Heart right ventricle (tissue), 16 donors: Measurements from ENCODE around the gene ZNF787. TPM values are rescaled to one million over a fixed set of nuclear protein-coding genes. Genes with fewer than 3 reads are reported as not detected.

Source experiments
- ATAC-seq, 8 donors: fragments of 200-7000 bp; cut with Tn5 transposase; one replicate each; pipeline ENCODE4 v1.9.1; 2020; ENCODE audit warnings: mild to moderate bottlenecking in 8 of 8, moderate library complexity in 8 of 8, moderate number of reproducible peaks in 1 of 8
- DNase-seq, 2 donors: peaks; one replicate each; pipeline ENCODE4 v3.0.0-alpha.2; 2020
- H3K27ac ChIP-seq, 10 donors: fragments of 200-600 bp; sonication (generic) in 2 of 10; one replicate each; pipeline versions ENCODE4 v1.5.0 to v1.8.0; 2020 to 2022; ENCODE audit warnings: mild to moderate bottlenecking in 3 of 10
- H3K27me3 ChIP-seq, 7 donors: fragments of 200-600 bp; one replicate each; pipeline ENCODE4 v1.8.0; 2021 to 2022; ENCODE audit warnings: mild to moderate bottlenecking in 2 of 7
- H3K36me3 ChIP-seq, 9 donors: fragments of 200-600 bp; sonication (generic) in 1 of 9; one replicate each; pipeline versions ENCODE4 v1.5.0 to v1.8.0; 2020 to 2022; ENCODE audit warnings: mild to moderate bottlenecking in 2 of 9
- H3K4me1 ChIP-seq, 9 donors: fragments of 200-600 bp; sonication (generic) in 1 of 9; one replicate each; pipeline versions ENCODE4 v1.5.0 to v1.8.0; 2020 to 2022; ENCODE audit warnings: mild to moderate bottlenecking in 4 of 9
- H3K4me3 ChIP-seq, 10 donors: fragments of 200-600 bp; sonication (generic) in 2 of 10; one replicate each; pipeline versions ENCODE4 v1.5.0 to v1.8.0; 2020 to 2022; ENCODE audit warnings: mild to moderate bottlenecking in 7 of 10, moderate library complexity in 2 of 10
- H3K9me3 ChIP-seq, 11 donors: fragments of 200-600 bp in 10 of 11; sonication (generic) in 2 of 11; one replicate each; pipeline versions ENCODE4 v1.5.0 to v1.8.0; 2013 to 2022; ENCODE audit warnings: mild to moderate bottlenecking in 2 of 11, control low read depth in 1 of 11, moderate library complexity in 1 of 11
- WGBS, 2 donors: extraction: QIAGEN DNeasy Blood & Tissue Kit; methylation state at CpG; one replicate each; pipeline ENCODE4 v1.1.7; 2013; ENCODE audit warnings: inconsistent platforms in 1 of 2; 5-methylcytosine and 5-hydroxymethylcytosine counted together
- intact Hi-C, 10 donors: fragments of 100-400 bp; cut with DNase I; formaldehyde crosslinking; loops; one replicate each; pipeline versions ENCODE4 v1.11.1 to v1.14.2; 2022
- polyA plus RNA-seq, 2 donors: library from polyadenylated mRNA; stranded (reverse); fragments of 200-250 nt; gene quantifications; one replicate each; pipeline ENCODE4 v1.2.3, GENCODE V29; 2013
- total RNA-seq, 10 donors: library from RNA; stranded (reverse); fragmentation: NEBNext Ultra II Directional in 3 of 10; extraction: Animal tissue kit (Norgen Biotek cat#: 25700) in 3 of 10; gene quantifications; one replicate each; pipeline versions ENCODE4 v1.2.1 to v1.2.4, GENCODE V29; 2021 to 2023
- TF ChIP-seq, protein P1 (sequence below), 9 donors: fragments of 200-600 bp; sonication (generic) in 2 of 9; IDR thresholded peaks; one replicate each; pipeline versions ENCODE4 v1.5.0 to v1.8.0; 2021 to 2022; ENCODE audit warnings: antibody characterized with exemption in 9 of 9, mild to moderate bottlenecking in 5 of 9, moderate library complexity in 1 of 9
- donor health status: Arrhythmogenic right ventricular cardiomyopathy.
- donor health status: ischemic (EF 13 %, LVEDD 7.1; RV severe dilation, severe dysfunction).
- donor health status: healthy with polysubstance abuse.
- donor health status: DM: no; HTN: yes; CAD: no.
- donor health status: DM: no; HTN: no; CAD: no.
- donor health status: ischemic (EF 25% LVEDD 6.9; RV normal size, moderate dysfunction).
- donor health status: ischemic (EF 25% LVEDD 5.7; RV mildly dilated, moderate dysfunction).
- donor health status: healthy.
- donor health status: DM: yes; HTN: yes; CAD: no.
- donor health status: Ischemic cardiomyopathy.
- donor health status: ischemic (EF 35%, LVEDD 5.7; RV mildly dilated, moderate dysfunction).
- donor health status: nonischemic (EF 11% LVEDD 7.7; RV severe dilation, severe dysfunction).
- donor health status: DM: yes; HTN: yes; CAD: no.
- donor health status: PGD.
- donor health status: ischemic (EF 29% LVEDD 5.4; RV normal size, mild dysfunction).
- donor health status: nonischemic (EF 23%, LVEDD 6.1; RV moderate dilation, normal function).

The ZNF787 gene
- total and polyA plus RNA-seq, 12 donors = 18.5 to 47.2 (median 28.4) TPM

DNA sequence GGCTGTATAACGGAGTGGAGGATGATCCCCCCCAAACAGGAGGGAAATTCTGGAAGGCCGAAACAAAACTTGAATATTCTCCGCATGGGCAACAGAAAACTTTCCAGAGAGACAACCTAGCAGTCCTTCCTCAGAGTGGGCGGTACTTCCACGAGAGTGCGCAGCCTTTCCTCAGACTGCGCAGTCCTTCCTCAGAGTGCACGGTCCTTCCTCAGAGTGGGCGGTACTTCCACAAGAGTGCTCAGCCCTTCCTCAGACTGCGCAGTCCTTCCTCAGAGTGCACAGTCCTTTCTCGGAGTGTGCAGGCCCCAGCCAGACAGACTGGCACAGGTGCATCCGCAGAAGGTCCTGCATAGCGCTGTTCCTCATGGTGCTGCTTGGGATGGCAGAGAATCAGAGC lies 42.0 kb upstream of the ZNF787 start:
- H3K36me3 ChIP-seq = peaks cover 0 to 38% (median 8%) of the 10 kb centered on the region in 9 donors
- no peaks in the 10 kb centered on the region for H3K9me3 ChIP-seq
- DNase-seq (no peak), ATAC-seq (no peak)
- H3K27ac ChIP-seq = no peak overlapping the region
- 88 to 92% methylated on average over 13 of the region's 13 CpGs for WGBS, 2 donors
- H3K4me3 ChIP-seq = no peak overlapping the region
- intact Hi-C loops = loop anchor here in 1 of 10 donors (5.0 kb wide), 1 partner anchor 71 kb away; no protein-coding TSS in a partner anchor
- H3K27me3 ChIP-seq = no peaks in the 10 kb centered on the region
- TF ChIP-seq, protein P1, sequence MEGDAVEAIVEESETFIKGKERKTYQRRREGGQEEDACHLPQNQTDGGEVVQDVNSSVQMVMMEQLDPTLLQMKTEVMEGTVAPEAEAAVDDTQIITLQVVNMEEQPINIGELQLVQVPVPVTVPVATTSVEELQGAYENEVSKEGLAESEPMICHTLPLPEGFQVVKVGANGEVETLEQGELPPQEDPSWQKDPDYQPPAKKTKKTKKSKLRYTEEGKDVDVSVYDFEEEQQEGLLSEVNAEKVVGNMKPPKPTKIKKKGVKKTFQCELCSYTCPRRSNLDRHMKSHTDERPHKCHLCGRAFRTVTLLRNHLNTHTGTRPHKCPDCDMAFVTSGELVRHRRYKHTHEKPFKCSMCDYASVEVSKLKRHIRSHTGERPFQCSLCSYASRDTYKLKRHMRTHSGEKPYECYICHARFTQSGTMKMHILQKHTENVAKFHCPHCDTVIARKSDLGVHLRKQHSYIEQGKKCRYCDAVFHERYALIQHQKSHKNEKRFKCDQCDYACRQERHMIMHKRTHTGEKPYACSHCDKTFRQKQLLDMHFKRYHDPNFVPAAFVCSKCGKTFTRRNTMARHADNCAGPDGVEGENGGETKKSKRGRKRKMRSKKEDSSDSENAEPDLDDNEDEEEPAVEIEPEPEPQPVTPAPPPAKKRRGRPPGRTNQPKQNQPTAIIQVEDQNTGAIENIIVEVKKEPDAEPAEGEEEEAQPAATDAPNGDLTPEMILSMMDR (IDR thresholded peaks at IDR 0.05) = no peak
- H3K4me1 ChIP-seq = no peaks in the 10 kb centered on the region

DNA sequence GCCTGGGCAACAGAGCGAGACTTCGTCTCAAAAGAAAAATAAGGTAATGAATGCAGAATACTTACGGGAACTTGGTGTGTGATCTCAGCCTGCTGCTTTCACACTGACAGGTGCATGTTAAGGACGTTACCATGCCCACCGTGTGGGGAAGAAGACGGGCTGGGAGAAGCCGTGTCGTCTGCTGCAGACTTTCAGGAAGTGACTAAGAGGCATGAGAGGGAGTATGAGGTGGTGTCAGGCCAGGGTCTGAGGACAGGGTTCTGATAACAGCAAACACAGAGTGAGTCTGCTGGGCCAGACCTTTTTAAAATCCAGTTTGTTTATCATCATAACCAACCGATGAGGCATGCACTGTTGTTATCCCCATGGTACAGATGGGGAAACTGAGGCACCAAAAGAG lies 41.2 kb upstream of the ZNF787 start:
- H3K4me1 ChIP-seq = peaks cover 0 to 3% (median 0%) of the 10 kb centered on the region in 9 donors
- intact Hi-C loops = loop anchor here in 1 of 10 donors (5.0 kb wide), 1 partner anchor 70 kb away; no protein-coding TSS in a partner anchor
- H3K4me3 ChIP-seq = no peak overlapping the region
- TF ChIP-seq, protein P1 (IDR thresholded peaks at IDR 0.05) = no peak
- peaks cover 0 to 45% (median 8%) of the 10 kb centered on the region in 9 donors for H3K36me3 ChIP-seq
- no peaks in the 10 kb centered on the region for H3K9me3 ChIP-seq
- H3K27me3 ChIP-seq = no peaks in the 10 kb centered on the region
- ATAC-seq = no peak
- H3K27ac ChIP-seq = no peak overlapping the region
- 54 to 55% methylated on average over 9 of the region's 9 CpGs for WGBS, 2 donors
- no peak for DNase-seq

DNA sequence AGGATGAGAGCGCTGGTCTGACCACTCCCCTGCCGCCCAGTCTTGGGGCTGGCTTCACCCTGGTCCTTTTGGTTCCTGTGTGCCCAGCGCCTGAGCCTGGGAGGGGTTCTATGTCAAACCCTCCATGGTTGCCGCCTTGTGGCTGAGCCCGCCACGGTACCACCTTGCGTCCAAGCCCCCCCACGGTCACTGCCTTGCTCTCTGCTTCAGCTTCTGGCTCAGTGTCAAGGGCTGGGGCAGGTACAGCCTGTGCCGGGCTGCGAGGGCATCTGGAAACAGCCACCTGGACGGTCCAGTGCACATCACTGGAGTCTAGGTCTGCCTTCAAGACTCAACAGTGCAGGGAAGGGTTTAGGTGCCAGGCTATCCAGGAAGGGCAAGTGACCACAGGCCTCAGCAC lies 40.4 kb upstream of the ZNF787 start:
- Histone ChIP-seq H3K4me1 (peaks cover 0 to 10% (median 0%) of the 10 kb centered on the region in 9 donors), H3K27me3 (no peaks in the 10 kb centered on the region), H3K9me3 (no peaks in the 10 kb centered on the region), H3K27ac (no peak overlapping the region), H3K4me3 (no peak overlapping the region), H3K36me3 (peaks cover 0 to 50% (median 8%) of the 10 kb centered on the region in 9 donors)
- DNase-seq (no peak), ATAC-seq (no peak)
- intact Hi-C loops = loop anchor here in 1 of 10 donors (5.0 kb wide), 1 partner anchor 69 kb away; no protein-coding TSS in a partner anchor
- 95 to 97% methylated on average over 11 of the region's 11 CpGs for WGBS, 2 donors
- TF ChIP-seq, protein P1 (IDR thresholded peaks at IDR 0.05) = no peak

DNA sequence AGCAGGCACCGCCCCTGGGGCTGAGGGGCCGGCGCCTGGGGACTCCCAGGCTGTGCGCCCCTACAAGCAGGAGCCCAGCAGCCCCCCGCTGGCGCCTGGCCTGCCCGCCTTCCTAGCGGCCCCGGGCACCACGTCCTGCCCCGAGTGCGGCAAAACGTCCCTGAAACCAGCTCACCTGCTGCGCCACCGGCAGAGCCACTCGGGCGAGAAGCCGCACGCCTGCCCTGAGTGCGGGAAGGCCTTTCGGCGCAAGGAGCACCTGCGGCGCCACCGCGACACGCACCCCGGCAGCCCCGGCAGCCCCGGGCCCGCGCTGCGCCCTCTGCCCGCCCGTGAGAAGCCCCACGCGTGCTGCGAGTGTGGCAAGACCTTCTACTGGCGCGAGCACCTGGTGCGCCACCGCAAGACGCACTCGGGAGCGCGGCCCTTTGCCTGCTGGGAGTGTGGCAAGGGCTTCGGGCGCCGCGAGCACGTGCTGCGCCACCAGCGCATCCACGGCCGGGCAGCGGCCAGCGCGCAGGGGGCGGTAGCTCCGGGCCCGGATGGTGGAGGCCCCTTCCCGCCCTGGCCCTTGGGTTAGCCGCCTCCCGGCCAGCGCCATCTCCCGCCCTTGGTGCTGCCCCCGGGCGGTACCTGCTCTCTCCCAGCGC lies 38.7 kb upstream of the ZNF787 start:
- DNase-seq = no peak
- intact Hi-C loops = loop anchor here in 3 of 10 donors (5.0 to 10.0 kb wide), 3 partner anchors 55 to 77 kb away; no protein-coding TSS in a partner anchor
- H3K4me1 ChIP-seq = peaks cover 0 to 26% (median 11%) of the 10 kb centered on the region in 9 donors
- no peak for ATAC-seq
- no peak overlapping the region for H3K27ac ChIP-seq
- 96 to 98% methylated on average over 46 to 69 of the region's 69 CpGs for WGBS, 2 donors
- H3K9me3 ChIP-seq = no peaks in the 10 kb centered on the region
- TF ChIP-seq, protein P1 (IDR thresholded peaks at IDR 0.05) = no peak
- no peaks in the 10 kb centered on the region for H3K27me3 ChIP-seq
- H3K4me3 ChIP-seq = no peak overlapping the region
- H3K36me3 ChIP-seq = peaks cover 0 to 64% (median 8%) of the 10 kb centered on the region in 9 donors
